PFSK-1 (cell line): ENCODE data around the gene DAB1.

Experiments
- FOXP2 ChIP-seq: optimal IDR thresholded peaks from 2 replicates; pipeline ENCODE3; 2011; ENCODE audit warnings: borderline replicate concordance, control low read depth, inconsistent platforms; ENCODE audit not compliant: insufficient read depth; ENCODE audit errors: extremely low read length, extremely low read depth
- POLR2AphosphoS5 ChIP-seq: IDR thresholded peaks from 2 replicates; pipeline ENCODE4 v1.6.1; 2012; ENCODE audit warnings: low read depth, mild to moderate bottlenecking, control low read depth, low read length, moderate library complexity
- SIN3A ChIP-seq: IDR thresholded peaks from 2 replicates; pipeline ENCODE4 v1.6.1; 2012; ENCODE audit warnings: mild to moderate bottlenecking, low read length, moderate library complexity, borderline replicate concordance; ENCODE audit not compliant: insufficient read depth
- TAF1 ChIP-seq: IDR thresholded peaks from 2 replicates; pipeline ENCODE4 v1.6.1; 2012; ENCODE audit warnings: low read length, control low read depth, borderline replicate concordance; ENCODE audit not compliant: insufficient read depth
- TF ChIP-seq, protein P1 (sequence below), 2 experiments: IDR thresholded peaks; 2 replicates each; pipeline versions ENCODE4 v1.6.1 to v1.8.0; 2011 to 2012; ENCODE audit warnings: low read depth in 2 of 2, low read length in 2 of 2, control low read depth in 1 of 2, inconsistent platforms in 1 of 2, mild to moderate bottlenecking in 1 of 2, moderate library complexity in 1 of 2; ENCODE audit not compliant: insufficient read depth in 1 of 2

DAB1 gene

DNA sequence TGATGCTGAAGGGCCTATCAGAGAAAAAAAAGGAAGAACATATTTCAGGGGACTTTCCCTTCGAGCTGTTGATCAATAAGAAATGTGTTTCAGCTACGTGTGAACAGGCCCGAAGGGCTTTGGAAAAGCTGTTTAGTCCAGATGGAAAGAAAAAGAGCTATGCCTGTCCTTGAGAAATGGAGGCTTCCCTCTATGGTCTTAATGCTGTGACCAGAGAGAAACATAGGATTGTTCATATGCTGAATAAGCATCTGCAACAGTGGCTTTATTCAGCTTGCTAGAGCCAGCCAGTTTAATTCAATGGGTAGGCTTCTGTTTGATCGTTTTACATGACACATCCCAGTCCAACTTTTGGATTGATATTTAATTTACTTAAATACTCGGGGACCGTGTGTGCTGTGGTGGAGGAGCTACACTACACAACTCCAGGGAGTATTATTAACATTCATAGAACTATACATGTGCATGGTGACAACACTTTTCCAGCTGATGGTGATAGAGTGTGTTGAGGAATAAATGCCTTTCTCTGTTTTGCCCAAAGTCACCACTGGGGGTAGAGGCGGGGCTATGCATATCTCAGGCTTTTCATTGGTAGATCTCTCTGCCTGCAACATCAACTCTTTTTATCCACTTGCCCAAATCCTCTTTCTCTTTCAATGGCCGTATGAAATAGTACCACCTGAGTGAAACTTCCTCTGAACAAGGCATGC is 351.3 kb downstream of the DAB1 start:
- TF ChIP-seq FOXP2 (no peak), POLR2AphosphoS5 (no peak), TAF1 (no peak), SIN3A (no peak)
- TF ChIP-seq, protein P1, sequence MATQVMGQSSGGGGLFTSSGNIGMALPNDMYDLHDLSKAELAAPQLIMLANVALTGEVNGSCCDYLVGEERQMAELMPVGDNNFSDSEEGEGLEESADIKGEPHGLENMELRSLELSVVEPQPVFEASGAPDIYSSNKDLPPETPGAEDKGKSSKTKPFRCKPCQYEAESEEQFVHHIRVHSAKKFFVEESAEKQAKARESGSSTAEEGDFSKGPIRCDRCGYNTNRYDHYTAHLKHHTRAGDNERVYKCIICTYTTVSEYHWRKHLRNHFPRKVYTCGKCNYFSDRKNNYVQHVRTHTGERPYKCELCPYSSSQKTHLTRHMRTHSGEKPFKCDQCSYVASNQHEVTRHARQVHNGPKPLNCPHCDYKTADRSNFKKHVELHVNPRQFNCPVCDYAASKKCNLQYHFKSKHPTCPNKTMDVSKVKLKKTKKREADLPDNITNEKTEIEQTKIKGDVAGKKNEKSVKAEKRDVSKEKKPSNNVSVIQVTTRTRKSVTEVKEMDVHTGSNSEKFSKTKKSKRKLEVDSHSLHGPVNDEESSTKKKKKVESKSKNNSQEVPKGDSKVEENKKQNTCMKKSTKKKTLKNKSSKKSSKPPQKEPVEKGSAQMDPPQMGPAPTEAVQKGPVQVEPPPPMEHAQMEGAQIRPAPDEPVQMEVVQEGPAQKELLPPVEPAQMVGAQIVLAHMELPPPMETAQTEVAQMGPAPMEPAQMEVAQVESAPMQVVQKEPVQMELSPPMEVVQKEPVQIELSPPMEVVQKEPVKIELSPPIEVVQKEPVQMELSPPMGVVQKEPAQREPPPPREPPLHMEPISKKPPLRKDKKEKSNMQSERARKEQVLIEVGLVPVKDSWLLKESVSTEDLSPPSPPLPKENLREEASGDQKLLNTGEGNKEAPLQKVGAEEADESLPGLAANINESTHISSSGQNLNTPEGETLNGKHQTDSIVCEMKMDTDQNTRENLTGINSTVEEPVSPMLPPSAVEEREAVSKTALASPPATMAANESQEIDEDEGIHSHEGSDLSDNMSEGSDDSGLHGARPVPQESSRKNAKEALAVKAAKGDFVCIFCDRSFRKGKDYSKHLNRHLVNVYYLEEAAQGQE (IDR thresholded peaks at IDR 0.05; ENCODE audit: insufficient read depth in 1 of 2, low read depth in 2 of 2, low read length in 2 of 2) = no peak

DNA sequence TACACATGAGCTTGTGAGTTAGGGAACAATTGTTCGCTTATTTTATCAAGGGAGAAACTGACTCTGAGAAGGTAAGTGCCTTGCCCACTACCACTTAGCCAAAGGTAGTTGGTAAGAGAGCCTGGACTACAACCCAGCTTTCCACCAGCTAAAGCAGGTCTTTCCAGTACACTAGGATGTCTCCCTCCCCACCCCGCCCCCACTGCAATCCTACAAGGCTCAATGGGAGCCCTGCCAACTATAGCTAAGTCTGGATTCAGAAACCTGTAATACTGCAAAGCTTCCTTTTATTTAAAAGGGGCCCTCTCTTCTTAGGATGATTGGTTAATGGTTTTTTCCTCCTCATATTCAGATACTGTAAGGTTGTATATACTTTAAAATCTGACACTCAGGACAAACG is 356.0 kb downstream of the DAB1 start:
- TF ChIP-seq POLR2AphosphoS5 (no peak), FOXP2 (no peak), TAF1 (no peak), SIN3A (no peak)
- TF ChIP-seq, protein P1 (IDR thresholded peaks at IDR 0.05; ENCODE audit: insufficient read depth in 1 of 2, low read depth in 2 of 2, low read length in 2 of 2) = no peak

DNA sequence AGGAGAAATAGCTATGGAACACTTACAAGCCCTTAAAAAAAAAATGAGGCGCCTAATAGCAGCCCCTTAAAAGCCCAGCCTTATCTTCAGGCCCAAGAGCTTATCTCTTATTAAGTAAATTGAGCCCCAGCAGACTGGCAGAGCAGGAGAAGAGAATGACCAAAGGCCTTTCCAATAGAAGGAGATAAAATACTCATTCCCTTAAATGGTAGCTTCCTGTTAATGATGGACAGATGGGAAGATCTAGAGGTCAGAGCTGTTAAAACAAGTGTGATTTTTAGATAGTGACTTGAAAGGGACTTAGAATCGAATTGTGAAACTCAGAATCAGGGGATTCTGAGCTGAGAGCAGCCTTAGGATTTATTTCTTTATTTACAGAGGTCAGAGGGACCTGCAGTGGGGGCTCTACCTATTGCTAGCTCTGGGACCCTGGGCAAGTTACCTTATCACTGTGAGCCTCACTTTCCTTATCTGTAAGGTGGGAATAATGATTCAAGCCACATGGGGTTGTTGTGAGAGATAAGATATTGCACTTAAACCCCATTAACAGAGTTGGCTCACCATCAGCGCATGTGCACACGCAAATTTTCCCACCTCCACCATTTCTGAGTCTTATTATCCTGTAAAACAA is 356.8 kb downstream of the DAB1 start:
- TF ChIP-seq FOXP2 = no peak
- TF ChIP-seq, protein P1 (IDR thresholded peaks at IDR 0.05; ENCODE audit: insufficient read depth in 1 of 2, low read depth in 2 of 2, low read length in 2 of 2) = no peak

DNA sequence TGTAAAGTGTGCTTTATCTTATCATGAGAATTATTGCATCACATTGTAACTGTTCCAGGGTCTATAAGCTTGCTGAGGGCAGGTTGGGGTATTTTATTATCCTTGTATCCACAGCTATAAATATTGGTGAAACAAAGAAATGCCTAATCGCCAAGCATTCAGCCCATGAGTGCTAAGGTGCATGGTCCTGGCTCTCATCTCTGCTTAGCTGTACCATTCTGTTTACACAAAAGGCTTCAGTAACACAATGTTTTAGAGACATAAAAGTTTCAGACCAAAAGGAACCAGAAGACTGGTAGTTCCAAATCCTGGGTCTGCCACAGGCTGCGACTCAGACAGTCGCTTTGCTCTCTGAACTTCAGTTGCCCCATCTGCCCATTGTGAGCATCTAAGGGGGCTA is 358.4 kb downstream of the DAB1 start:
- TF ChIP-seq, protein P1 (IDR thresholded peaks at IDR 0.05; ENCODE audit: insufficient read depth in 1 of 2, low read depth in 2 of 2, low read length in 2 of 2) = no peak
